SU-DHL-6 (cell line): ENCODE data around the gene GALNT9.

Experiments used
- CTCF ChIP-seq: fragments of 200-600 bp; sonication (generic); IDR thresholded peaks from one replicate; pipeline ENCODE4 v1.5.1; 2017; ENCODE audit warnings: antibody characterized with exemption, mild to moderate bottlenecking, low read length, moderate library complexity; ENCODE audit not compliant: insufficient read depth, poor library complexity, severe bottlenecking
- EZH2phosphoT487 ChIP-seq: fragments of 200-600 bp; sonication (generic), shearing (Covaris generic); conservative IDR thresholded peaks from 2 replicates; pipeline ENCODE4 v1.6.1; 2018; ENCODE audit warnings: mild to moderate bottlenecking, antibody characterized with exemption, low read length, moderate library complexity, mixed read lengths

GRCh38 chr12:132261328-132262138, 67.9 kb downstream of the GALNT9 start:
- TF ChIP-seq CTCF (no peak), EZH2phosphoT487 (no peak)
